Endothelial cell of umbilical vein (primary cell): Measurements from ENCODE around the gene EHBP1L1. TPM values are rescaled to one million over a fixed set of nuclear protein-coding genes. Genes with fewer than 3 reads are reported as not detected.

Experiments used
- BruUV-seq: library from RNA; stranded (reverse); fragments of 400-500 nt; replicated peaks from 2 replicates; lab custom pipeline; 2021; lab: Mats Ljungman, UMichigan
- CTCF ChIA-PET: fragments of 300-600, 350-600 bp; sonication (Branson Sonifier 250); formaldehyde crosslinking; loops from one replicate; lab custom pipeline; 2021; ENCODE audit warnings: antibody characterized with exemption, inconsistent platforms; lab: Charles Lee
- POLR2A ChIA-PET: fragments of 300-600, 350-600 bp; sonication (Branson Sonifier 250); formaldehyde crosslinking; loops from one replicate; lab custom pipeline; 2021; ENCODE audit warnings: antibody characterized with exemption, inconsistent platforms; lab: Charles Lee
- DNase-seq: peaks from one replicate; pipeline ENCODE4 v3.0.0-alpha.2; 2011; ENCODE audit warnings: low read depth, low spot score
- FAIRE-seq: peaks from 2 replicates; lab custom pipeline; 2011; peaks lifted over from hg19 to GRCh38; lab: Jason Lieb, UNC
- H2AFZ ChIP-seq: 2 replicates; pipeline ENCODE4 v1.6.0; 2012; ENCODE audit warnings: low read depth, low read length, control low read depth, inconsistent platforms
- H3K27ac ChIP-seq: 2 replicates; pipeline ENCODE4 v1.5.1; 2011; ENCODE audit warnings: low read depth, mild to moderate bottlenecking, control low read depth, low read length, moderate library complexity; ENCODE audit not compliant: insufficient read depth
- H3K27me3 ChIP-seq, 2 experiments: 2 replicates each; pipeline versions ENCODE4 v1.6.0 to v1.6.1; 2011; ENCODE audit warnings: low read length in 2 of 2, mixed read lengths in 1 of 2; ENCODE audit not compliant: control insufficient read depth in 2 of 2, insufficient read depth in 2 of 2
- H3K36me3 ChIP-seq, 2 experiments: 2 replicates in 1 of 2; 3 replicates in 1 of 2; pipeline ENCODE4 v1.5.1; 2011; ENCODE audit warnings: low read length in 2 of 2, mild to moderate bottlenecking in 1 of 2, moderate library complexity in 1 of 2; ENCODE audit not compliant: control insufficient read depth in 2 of 2, insufficient read depth in 2 of 2; ENCODE audit errors: extremely low read depth in 1 of 2
- H3K4me1 ChIP-seq: 3 replicates; pipeline ENCODE4 v1.5.1; 2011; ENCODE audit warnings: mild to moderate bottlenecking, low read length; ENCODE audit not compliant: control insufficient read depth, insufficient read depth; ENCODE audit errors: extremely low read depth
- H3K4me2 ChIP-seq: 2 replicates; pipeline ENCODE4 v1.6.1; 2011; ENCODE audit warnings: low read length, control low read depth, mixed read lengths; ENCODE audit not compliant: insufficient read depth
- H3K4me3 ChIP-seq, 3 experiments: fragments of 200-600 bp in 1 of 3; sonication (generic), shearing (Covaris generic) in 1 of 3; replicated peaks in 1 of 3; 2 replicates each; pipeline ENCODE4 v1.5.1; 2011 to 2016; ENCODE audit warnings: control low read depth in 3 of 3, low read length in 3 of 3, mild to moderate bottlenecking in 2 of 3, inconsistent platforms in 1 of 3, low read depth in 1 of 3, moderate library complexity in 1 of 3; ENCODE audit not compliant: insufficient read depth in 1 of 3
- H3K79me2 ChIP-seq: 2 replicates; pipeline ENCODE4 v1.6.0; 2012; ENCODE audit warnings: low read length, inconsistent platforms; ENCODE audit not compliant: control insufficient read depth, insufficient read depth
- H3K9ac ChIP-seq: replicated peaks from 2 replicates; pipeline ENCODE3; 2011; ENCODE audit warnings: low read length, control low read depth; ENCODE audit not compliant: insufficient read depth; ENCODE audit errors: extremely low read depth
- H3K9me1 ChIP-seq: replicated peaks from 3 replicates; pipeline ENCODE4 v1.6.0; 2011; ENCODE audit warnings: mild to moderate bottlenecking, low read length; ENCODE audit not compliant: control insufficient read depth, insufficient read depth; ENCODE audit errors: extremely low read depth
- H3K9me3 ChIP-seq: replicated peaks from 2 replicates; pipeline ENCODE4 v1.5.1; 2012; ENCODE audit warnings: low read length, inconsistent platforms; ENCODE audit not compliant: control insufficient read depth, insufficient read depth
- H4K20me1 ChIP-seq: replicated peaks from 2 replicates; pipeline ENCODE3; 2011; ENCODE audit warnings: mild to moderate bottlenecking, low read length; ENCODE audit not compliant: control insufficient read depth, insufficient read depth; ENCODE audit errors: extremely low read depth
- EZH2 ChIP-seq: IDR thresholded peaks from 2 replicates; pipeline ENCODE4 v1.6.1; 2012; ENCODE audit warnings: borderline replicate concordance, low read depth, mild to moderate bottlenecking, moderate library complexity, low read length, inconsistent platforms; ENCODE audit not compliant: severe bottlenecking
- FOS ChIP-seq: IDR thresholded peaks from 2 replicates; pipeline ENCODE4 v1.6.1; 2011; ENCODE audit warnings: mild to moderate bottlenecking, low read length, moderate library complexity, borderline replicate concordance; ENCODE audit not compliant: insufficient read depth
- GATA2 ChIP-seq: IDR thresholded peaks from 2 replicates; pipeline ENCODE4 v1.7.0; 2011; ENCODE audit warnings: low read depth, mild to moderate bottlenecking, moderate library complexity, mixed read lengths, low read length; ENCODE audit not compliant: insufficient read length, insufficient read depth
- JUN ChIP-seq: IDR thresholded peaks from 2 replicates; pipeline ENCODE4 v1.6.1; 2011; ENCODE audit warnings: borderline replicate concordance, low read depth; ENCODE audit not compliant: insufficient read length, insufficient read depth
- MYC ChIP-seq: IDR thresholded peaks from one replicate; pipeline ENCODE4 v1.6.1; 2011; ENCODE audit warnings: mild to moderate bottlenecking, low read depth, low read length
- POLR2A ChIP-seq: IDR thresholded peaks from 2 replicates; pipeline ENCODE4 v1.6.1; 2012; ENCODE audit warnings: low read depth, mild to moderate bottlenecking, control low read depth, low read length
- POLR2AphosphoS5 ChIP-seq: IDR thresholded peaks from 2 replicates; pipeline ENCODE4 v1.6.1; 2012; ENCODE audit warnings: low read depth, mild to moderate bottlenecking, control low read depth, low read length, moderate library complexity; ENCODE audit not compliant: insufficient read depth
- dilution Hi-C: fragments of 300-500 bp; cut with MboI; formaldehyde crosslinking; loops from one replicate; pipeline ENCODE4 v1.15.0; 2019; ENCODE audit warnings: low sequenced_read_pairs; ENCODE audit not compliant: extremely low pct_ligation_motif_present
- intact Hi-C: fragments of 100-400 bp; cut with micrococcal nuclease; formaldehyde crosslinking; loops from one replicate; pipeline ENCODE4 v1.10.0; 2022
- polyA plus RNA-seq, 4 experiments: library from polyadenylated mRNA; depleted of rRNA in 3 of 4; stranded (reverse) in 3 of 4; unstranded in 1 of 4; fragments of >200 nt; gene quantifications; 2 replicates each; pipeline versions ENCODE4 v1.2.1 to v1.2.3, GENCODE V29; 2011 to 2012; ENCODE audit warnings: missing spikeins in 1 of 4
- total RNA-seq: library from RNA; stranded (reverse); gene quantifications from 2 replicates; pipeline ENCODE4 v1.2.3, GENCODE V29; 2021
- TF ChIP-seq, protein P1 (sequence below): IDR thresholded peaks from 2 replicates; pipeline ENCODE4 v1.6.1; 2011; ENCODE audit not compliant: insufficient read depth, insufficient read length
- TF ChIP-seq, protein P2 (sequence below), 2 donors: IDR thresholded peaks; 1 replicate in 1 of 2; 2 replicates in 1 of 2; pipeline ENCODE4 v1.5.1; 2011; ENCODE audit warnings: low read length in 2 of 2, mild to moderate bottlenecking in 2 of 2, moderate library complexity in 2 of 2, control low read depth in 1 of 2, inconsistent platforms in 1 of 2, low read depth in 1 of 2; ENCODE audit not compliant: insufficient read depth in 1 of 2; ENCODE audit errors: extremely low read depth in 1 of 2

Gene EHBP1L1
- total and polyA plus RNA-seq, 2 donors (not counting 3 experiments of a cell fraction or from before 2014, with no cell fraction given): 12.7 to 19.7 TPM

GRCh38 chr11:65552388-65552951, 23.4 kb upstream of the EHBP1L1 start:
- H3K36me3 ChIP-seq: peaks cover 0 to 33% of the 10 kb centered on the region in 2 experiments
- no peaks in the 10 kb centered on the region for H3K27me3 ChIP-seq
- H2AFZ ChIP-seq: no peak overlapping the region
- H3K9me1 ChIP-seq: no peaks in the 10 kb centered on the region
- CTCF ChIA-PET: interaction anchor here (1.0 to 2.4 kb wide), 6 partner anchors 8 to 39 kb away, joined by 3 to 18 read pairs (median 8); partner anchors contain the start of genes FAM89B and SCYL1
- H3K4me2 ChIP-seq: no peak overlapping the region
- H4K20me1 ChIP-seq: no peaks in the 10 kb centered on the region
- H3K79me2 ChIP-seq: peaks cover 21% of the 10 kb centered on the region
- no peak overlapping the region for H3K4me3 ChIP-seq
- no peak overlapping the region for H3K9ac ChIP-seq
- intact Hi-C loops (no loop called here), dilution Hi-C loops (no loop called here)
- DNase-seq (no peak), FAIRE-seq (no peak)
- POLR2A ChIA-PET: no interaction called here
- BruUV-seq: no TSS peak
- H3K9me3 ChIP-seq: no peaks in the 10 kb centered on the region
- peaks cover 25% of the 10 kb centered on the region for H3K4me1 ChIP-seq
- no peak overlapping the region for H3K27ac ChIP-seq
- TF ChIP-seq GATA2 (no peak), JUN (no peak), POLR2AphosphoS5 (no peak)
- TF ChIP-seq, protein P1, sequence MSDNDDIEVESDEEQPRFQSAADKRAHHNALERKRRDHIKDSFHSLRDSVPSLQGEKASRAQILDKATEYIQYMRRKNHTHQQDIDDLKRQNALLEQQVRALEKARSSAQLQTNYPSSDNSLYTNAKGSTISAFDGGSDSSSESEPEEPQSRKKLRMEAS: no peak

- intact Hi-C loops: no loop called here
- CTCF ChIA-PET: no interaction called here
- no peak overlapping the region for H3K27ac ChIP-seq
- peaks cover 0 to 28% of the 10 kb centered on the region in 2 experiments for H3K36me3 ChIP-seq
- peaks cover 25% of the 10 kb centered on the region for H3K4me1 ChIP-seq
- H3K9me1 ChIP-seq: no peaks in the 10 kb centered on the region
- no peak overlapping the region for H3K4me2 ChIP-seq
- no peaks in the 10 kb centered on the region for H3K27me3 ChIP-seq
- DNase-seq (no peak), FAIRE-seq (no peak)
- TF ChIP-seq GATA2 (no peak), EZH2 (no peak), POLR2AphosphoS5 (no peak), JUN (no peak), POLR2A (no peak), FOS (no peak), MYC (no peak)
- TF ChIP-seq, protein P1: no peak
- TF ChIP-seq, protein P2, sequence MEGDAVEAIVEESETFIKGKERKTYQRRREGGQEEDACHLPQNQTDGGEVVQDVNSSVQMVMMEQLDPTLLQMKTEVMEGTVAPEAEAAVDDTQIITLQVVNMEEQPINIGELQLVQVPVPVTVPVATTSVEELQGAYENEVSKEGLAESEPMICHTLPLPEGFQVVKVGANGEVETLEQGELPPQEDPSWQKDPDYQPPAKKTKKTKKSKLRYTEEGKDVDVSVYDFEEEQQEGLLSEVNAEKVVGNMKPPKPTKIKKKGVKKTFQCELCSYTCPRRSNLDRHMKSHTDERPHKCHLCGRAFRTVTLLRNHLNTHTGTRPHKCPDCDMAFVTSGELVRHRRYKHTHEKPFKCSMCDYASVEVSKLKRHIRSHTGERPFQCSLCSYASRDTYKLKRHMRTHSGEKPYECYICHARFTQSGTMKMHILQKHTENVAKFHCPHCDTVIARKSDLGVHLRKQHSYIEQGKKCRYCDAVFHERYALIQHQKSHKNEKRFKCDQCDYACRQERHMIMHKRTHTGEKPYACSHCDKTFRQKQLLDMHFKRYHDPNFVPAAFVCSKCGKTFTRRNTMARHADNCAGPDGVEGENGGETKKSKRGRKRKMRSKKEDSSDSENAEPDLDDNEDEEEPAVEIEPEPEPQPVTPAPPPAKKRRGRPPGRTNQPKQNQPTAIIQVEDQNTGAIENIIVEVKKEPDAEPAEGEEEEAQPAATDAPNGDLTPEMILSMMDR (IDR thresholded peaks at IDR 0.05; ENCODE audit: extremely low read depth in 1 of 2, insufficient read depth in 1 of 2, low read depth in 1 of 2, low read length in 2 of 2): no peak
- H4K20me1 ChIP-seq: no peaks in the 10 kb centered on the region
- H3K79me2 ChIP-seq: peaks cover 22% of the 10 kb centered on the region
- no peaks in the 10 kb centered on the region for H3K9me3 ChIP-seq
- TSS peak; percentile 28 for BruUV-seq
- dilution Hi-C loops: no loop called here
- no peak overlapping the region for H3K9ac ChIP-seq
- POLR2A ChIA-PET: no interaction called here
- no peak overlapping the region for H2AFZ ChIP-seq
- no peak overlapping the region for H3K4me3 ChIP-seq
Observed at GRCh38 chr11:65553301-65554001, 22.4 kb upstream of the EHBP1L1 start.
